HG03342 (cell line): ENCODE results near the gene RNF44.
"Not testable (repeated sequence)": the region's sequence is repeated elsewhere in the genome, so short reads cannot be mapped to it uniquely, and the experiment has no call there.

Source experiments
- ATAC-seq: cut with Tn5 transposase; IDR thresholded peaks from one replicate; pipeline ENCODE4 v1.9.1; 2021; ENCODE audit warnings: mild to moderate bottlenecking, moderate library complexity; ENCODE audit not compliant: unreplicated experiment

Gene RNF44

GRCh38 chr5:176521699-176522263, 15.4 kb downstream of the RNF44 start:
- no peak for ATAC-seq

GRCh38 chr5:176521286-176521685, 15.9 kb downstream of the RNF44 start:
- no peak for ATAC-seq

- ATAC-seq = no peak
Observed at GRCh38 chr5:176519810-176520720, 17.1 kb downstream of the RNF44 start.

GRCh38 chr5:176517053-176517661, 20.0 kb downstream of the RNF44 start:
- no peak for ATAC-seq

GRCh38 chr5:176515396-176515795, 21.8 kb downstream of the RNF44 start:
- no peak for ATAC-seq

- ATAC-seq = no peak
Observed at GRCh38 chr5:176514244-176514950, 22.8 kb downstream of the RNF44 start.

GRCh38 chr5:176513788-176514187, 23.4 kb downstream of the RNF44 start:
- no peak for ATAC-seq

- no peak for ATAC-seq
Observed at GRCh38 chr5:176508603-176509002, 28.6 kb downstream of the RNF44 start.

GRCh38 chr5:176507911-176508310, 29.3 kb downstream of the RNF44 start:
- ATAC-seq = no peak

GRCh38 chr5:176503496-176503895, 33.7 kb downstream of the RNF44 start:
- ATAC-seq = no peak

GRCh38 chr5:176501333-176501732, 35.9 kb downstream of the RNF44 start:
- ATAC-seq = no peak

GRCh38 chr5:176500511-176500910, 36.7 kb downstream of the RNF44 start:
- ATAC-seq = no peak

- ATAC-seq = no peak
Observed at GRCh38 chr5:176499273-176499672, 37.9 kb downstream of the RNF44 start.

GRCh38 chr5:176497852-176498251, 39.4 kb downstream of the RNF44 start:
- ATAC-seq = no peak

- no peak for ATAC-seq
Observed at GRCh38 chr5:176492431-176492830, 44.8 kb downstream of the RNF44 start.

- no peak for ATAC-seq
Observed at GRCh38 chr5:176491901-176492300, 45.3 kb downstream of the RNF44 start.

GRCh38 chr5:176491101-176491502, 46.1 kb downstream of the RNF44 start:
- no peak for ATAC-seq

GRCh38 chr5:176490301-176490700, 46.9 kb downstream of the RNF44 start:
- ATAC-seq = no peak

- ATAC-seq = no peak
Observed at GRCh38 chr5:176489077-176489476, 48.1 kb downstream of the RNF44 start.

- ATAC-seq = not testable (repeated sequence)
Observed at GRCh38 chr5:176487160-176487559, 50.0 kb downstream of the RNF44 start.

- no peak for ATAC-seq
Observed at GRCh38 chr5:176486189-176486757, 50.9 kb downstream of the RNF44 start.
